NCI-H774 (cell line): Measurements from ENCODE around the gene DPPA2.
"Not testable (repeated sequence)": the region's sequence is repeated elsewhere in the genome, so short reads cannot be mapped to it uniquely, and the experiment has no call there.

Experiments used
- DNase-seq: peaks from one replicate; lab custom pipeline; 2025; lab: John Stamatoyannopoulos, UW

The DPPA2 gene

GRCh38 chr3:109316162-109316730, at the start of gene DPPA2:
TSS of gene DPPA2 (minus strand) at chr3:109316517. CDS start at chr3:109314542, 1,975 bp downstream.
- DNase-seq: no peak

DNA sequence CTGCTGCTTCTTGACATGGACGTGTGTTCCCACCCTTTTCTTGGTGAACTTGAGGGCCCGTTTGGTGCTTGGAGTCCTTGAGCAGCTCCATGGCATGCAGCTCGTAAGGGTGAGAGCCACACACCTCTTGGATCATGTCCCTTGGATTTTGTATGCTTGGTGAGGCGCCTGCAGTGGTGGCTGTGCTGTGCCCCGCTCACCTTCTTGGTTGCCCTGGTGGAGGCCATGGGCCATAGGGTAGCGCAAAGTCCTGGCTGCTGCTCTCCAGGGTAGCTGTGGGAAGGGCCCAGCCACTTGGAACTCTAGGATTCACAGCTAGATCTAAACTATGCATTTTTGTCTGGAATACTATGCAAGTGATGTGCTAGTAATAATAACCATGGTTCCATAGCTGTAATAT, 47.8 kb upstream of the DPPA2 start:
- DNase-seq: no peak

DNA sequence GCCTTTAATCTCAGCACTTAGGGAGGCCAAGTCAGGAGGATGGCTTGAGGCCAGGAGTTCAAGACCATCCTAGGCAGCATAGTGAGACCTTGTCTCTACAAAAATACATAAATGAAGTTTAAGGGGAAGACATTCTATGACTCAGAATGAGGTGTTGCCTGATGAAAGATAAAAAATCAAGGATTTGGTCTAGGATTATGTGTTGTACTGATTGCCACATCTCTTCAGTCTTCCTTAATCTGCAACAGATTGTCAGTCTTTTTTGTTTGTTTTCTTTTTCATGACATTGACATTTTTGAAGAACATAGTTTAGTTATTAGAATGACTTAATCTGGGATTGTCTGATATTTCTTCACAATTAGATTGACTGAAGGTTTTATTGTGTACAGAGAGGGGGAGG, 47.3 kb upstream of the DPPA2 start:
- no peak for DNase-seq

DNA sequence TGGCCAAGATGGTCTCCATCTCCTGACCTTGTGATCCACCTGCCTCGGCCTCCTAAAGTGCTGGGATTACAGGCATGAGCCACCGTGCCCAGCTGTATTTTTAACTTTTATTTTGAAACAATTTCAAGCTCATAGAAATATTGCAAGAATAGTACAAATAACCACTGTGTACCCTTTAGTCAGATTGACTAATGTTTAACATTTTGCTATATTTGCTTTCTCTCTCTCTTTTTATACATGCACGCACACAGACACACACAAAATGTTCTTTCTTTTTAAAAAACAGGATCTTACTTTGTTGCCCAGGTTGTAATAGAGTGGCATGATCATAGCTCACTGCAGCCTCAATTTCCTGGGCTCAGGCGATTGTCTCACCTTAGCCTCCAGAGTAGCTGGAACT, 46.5 kb upstream of the DPPA2 start:
- no peak for DNase-seq

GRCh38 chr3:109358809-109359208, 42.5 kb upstream of the DPPA2 start:
- DNase-seq: not testable (repeated sequence)

GRCh38 chr3:109356442-109357155, 40.3 kb upstream of the DPPA2 start:
- DNase-seq: no peak

DNA sequence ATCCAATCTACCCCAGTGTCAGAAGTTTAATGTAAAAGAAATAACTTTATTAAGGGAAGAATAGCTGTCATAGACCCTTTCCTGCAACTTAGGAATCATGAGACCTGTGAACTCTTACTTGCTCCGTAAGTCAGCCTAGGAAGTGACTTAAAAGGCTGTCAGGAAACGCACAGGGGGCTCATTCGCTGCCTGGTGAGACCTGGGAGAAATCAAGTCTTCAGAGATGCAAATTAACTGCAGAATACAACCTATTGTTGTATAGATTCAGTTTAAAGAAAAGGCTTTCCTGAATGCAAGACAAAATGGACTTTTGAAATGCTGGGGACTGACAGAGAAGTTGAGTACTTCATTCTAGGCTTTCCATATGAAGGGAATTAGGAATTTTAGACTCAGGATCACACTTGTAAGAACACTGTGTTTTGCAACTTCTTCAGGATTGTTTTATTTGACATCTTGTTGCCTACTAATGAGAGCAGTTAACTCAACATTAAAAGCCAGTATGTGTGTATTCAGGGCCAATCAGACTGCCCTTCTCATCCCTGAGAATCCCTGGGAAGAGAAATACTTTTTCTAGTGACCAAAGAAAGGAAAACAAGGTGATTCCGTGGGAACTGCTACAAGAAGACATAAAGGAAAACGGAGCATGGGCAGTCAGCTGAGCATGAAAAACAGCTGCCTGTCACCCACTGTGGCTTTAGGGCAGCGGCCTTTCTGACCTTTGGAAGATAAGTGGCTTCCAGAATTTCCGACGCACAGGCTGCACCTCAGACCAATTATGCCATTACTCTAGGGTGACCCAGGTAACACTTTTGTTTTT, 39.5 kb upstream of the DPPA2 start:
- DNase-seq: no peak

GRCh38 chr3:109353057-109353456, 36.7 kb upstream of the DPPA2 start:
- no peak for DNase-seq

DNA sequence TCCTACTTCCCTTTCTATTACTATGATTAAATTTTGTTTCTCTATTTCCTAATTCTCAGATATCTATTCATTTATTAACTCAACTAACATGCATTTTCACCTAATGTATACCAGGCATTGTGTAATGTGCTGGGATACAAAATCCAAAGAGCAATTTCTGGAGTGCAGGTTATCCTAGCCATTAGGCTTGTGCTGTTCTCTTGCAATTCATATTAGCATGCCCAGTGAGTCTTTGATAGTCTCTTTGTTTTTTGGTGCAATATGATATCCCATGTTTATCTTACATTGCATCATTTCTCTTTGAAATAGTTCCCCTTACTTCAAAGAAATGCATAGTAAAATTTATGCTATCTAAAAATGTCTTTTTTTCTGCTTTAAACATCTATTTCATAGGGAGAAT, 34.9 kb upstream of the DPPA2 start:
- DNase-seq: no peak

DNA sequence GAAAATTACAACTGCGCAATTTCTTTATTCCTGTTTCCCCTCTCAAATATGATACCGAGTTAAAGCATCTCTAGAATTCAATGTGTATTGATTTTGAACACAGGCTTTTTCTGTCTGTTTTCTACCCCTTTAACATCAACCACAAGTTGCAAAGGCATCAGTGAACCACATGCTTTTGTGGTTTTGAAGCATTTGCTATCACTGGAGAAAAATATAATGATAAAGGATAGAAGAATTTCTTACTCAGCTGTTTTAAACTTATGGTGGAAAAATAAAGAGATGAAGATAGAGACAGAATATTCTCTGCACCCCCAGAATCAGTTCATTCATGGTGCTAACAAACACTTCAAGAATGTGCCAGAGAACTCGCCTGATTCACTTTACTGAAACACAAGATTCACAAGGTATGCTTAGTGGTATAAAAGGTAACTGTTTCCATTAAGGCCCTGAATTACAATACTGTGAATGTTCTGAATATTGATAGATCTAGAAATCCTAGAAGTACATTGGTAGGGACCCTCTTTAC, 30.5 kb upstream of the DPPA2 start:
- DNase-seq: no peak

DNA sequence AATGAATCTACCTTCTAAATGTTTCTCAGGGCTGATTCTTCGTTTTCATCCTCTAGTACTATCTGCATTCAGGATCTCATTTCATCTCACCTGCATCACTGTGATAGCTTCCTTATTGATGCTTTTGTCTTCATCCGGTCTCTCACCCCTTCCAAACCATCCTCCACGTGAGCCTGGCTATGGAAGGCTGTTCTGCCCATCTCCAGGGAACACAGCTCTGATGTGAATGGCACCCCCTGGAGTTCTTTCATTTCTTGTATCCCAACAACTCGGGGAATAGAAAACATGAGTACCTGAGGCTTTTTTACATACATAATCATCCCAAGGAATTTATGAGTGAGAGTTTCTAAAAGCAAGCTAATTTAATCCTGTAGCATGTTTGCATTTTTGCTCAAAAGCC, 29.8 kb upstream of the DPPA2 start:
- DNase-seq: no peak

GRCh38 chr3:109339714-109340648, 23.7 kb upstream of the DPPA2 start:
- DNase-seq: no peak

DNA sequence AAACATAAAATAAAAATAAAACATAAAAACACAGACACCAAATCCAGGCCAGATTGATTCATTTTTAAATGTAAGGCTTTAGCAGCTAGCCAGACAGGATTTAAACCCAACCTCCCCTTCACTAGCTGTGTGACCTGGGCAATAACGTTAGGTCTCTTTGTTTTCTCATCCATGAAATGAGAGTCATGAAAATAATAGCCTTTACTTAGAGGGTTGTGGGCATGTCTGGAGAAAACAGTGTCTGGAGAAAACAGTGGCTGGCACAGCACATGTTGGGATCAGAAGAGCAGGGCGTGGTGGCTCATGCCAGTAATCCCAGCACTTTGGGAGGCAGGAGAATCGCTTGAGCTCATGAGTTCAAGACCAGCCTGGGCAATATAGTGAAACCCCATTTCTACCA, 22.9 kb upstream of the DPPA2 start:
- DNase-seq: no peak

GRCh38 chr3:109338322-109338721, 22.0 kb upstream of the DPPA2 start:
- no peak for DNase-seq

- DNase-seq: no peak
Observed at GRCh38 chr3:109337393-109337792, 21.1 kb upstream of the DPPA2 start, which contains the start of gene DPPA4. TSS of gene DPPA4 (minus strand) at chr3:109337546. CDS start at chr3:109337517, 29 bp downstream.

- DNase-seq: no peak
Observed at GRCh38 chr3:109336291-109336861, 20.1 kb upstream of the DPPA2 start.

- DNase-seq: no peak
Observed at GRCh38 chr3:109334572-109334971, 18.3 kb upstream of the DPPA2 start.

DNA sequence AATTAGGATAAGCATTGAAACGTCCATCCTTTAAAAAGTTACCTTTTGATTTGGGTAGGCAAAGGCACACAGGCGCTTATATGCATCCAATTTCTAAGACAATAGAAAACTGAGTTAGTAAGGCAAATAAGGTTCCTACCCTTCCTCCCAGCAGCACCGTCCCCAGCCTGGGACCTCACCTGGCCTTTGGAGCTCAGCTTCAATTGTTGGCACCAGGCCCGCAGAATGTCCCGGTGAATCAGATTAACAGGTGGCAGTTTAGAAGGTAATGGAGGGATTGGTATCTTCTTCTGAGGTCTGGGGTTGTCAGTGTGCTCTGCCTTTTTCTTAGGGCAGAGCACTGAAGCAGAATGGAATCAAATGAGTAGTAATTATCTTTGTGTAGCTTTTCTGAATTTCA, 15.4 kb upstream of the DPPA2 start:
- no peak for DNase-seq

DNA sequence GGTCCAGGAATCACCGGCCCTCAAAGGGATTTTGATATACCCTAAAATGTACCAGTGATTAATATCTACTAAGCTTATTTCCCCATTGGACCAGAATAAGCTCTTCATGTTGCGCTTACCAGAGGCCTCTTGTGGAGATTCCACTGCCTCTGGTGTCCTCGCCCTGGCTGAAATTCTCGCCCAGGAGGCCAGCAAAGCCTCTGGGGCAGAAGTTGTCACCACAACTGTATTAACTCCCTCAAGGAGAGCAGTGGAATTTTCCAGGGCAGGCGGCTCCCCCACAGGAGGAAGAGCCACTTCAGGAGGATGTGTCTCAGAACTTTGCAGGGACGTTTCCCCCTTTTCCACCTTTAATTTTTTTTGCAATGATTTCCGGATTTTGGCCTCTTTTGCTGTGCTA, 14.1 kb upstream of the DPPA2 start:
- DNase-seq: no peak

DNA sequence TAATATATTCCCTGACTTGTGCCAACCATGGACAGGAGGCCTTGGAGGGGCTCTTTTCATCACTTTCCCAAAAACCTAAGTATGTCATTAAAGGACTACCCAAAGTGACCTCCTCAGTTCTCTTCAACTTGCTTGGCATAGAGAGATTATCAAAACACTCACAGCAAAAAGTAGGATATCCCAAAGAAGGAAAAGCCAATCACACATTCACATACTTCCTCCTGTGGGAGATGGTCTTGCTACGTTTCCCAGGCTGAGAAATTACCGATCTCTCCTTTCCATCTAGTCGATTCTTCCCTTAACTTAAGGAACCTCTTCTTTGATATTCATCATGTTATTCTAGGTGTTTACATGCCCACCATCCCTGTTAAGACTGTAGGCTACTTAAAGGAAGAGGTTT, 11.9 kb upstream of the DPPA2 start:
- no peak for DNase-seq

- no peak for DNase-seq
Observed at GRCh38 chr3:109325657-109326056, 9.3 kb upstream of the DPPA2 start.
